ENCODE measurements around the gene AQP2.

AQP2 gene

GRCh38 chr12:49902399-49903350 is 47.9 kb upstream of the AQP2 start:
- no peak overlapping the region for H3K4me3 ChIP-seq (ENCODE audit: low read depth, low read length)
- no peaks in the 10 kb centered on the region for H3K4me1 ChIP-seq (ENCODE audit: control insufficient read depth, insufficient read depth, low read length)
- H3K9me3 ChIP-seq (ENCODE audit: control insufficient read depth, insufficient read depth, low read depth, low read length): no peaks in the 10 kb centered on the region
- peak; percentile 74 for TF ChIP-seq ZFHX2 (tag by site-specific recombination; conservative IDR thresholded peaks at IDR 0.05)
- peak; percentile 47 for TF ChIP-seq EGR2 (tag by site-specific recombination; IDR thresholded peaks at IDR 0.05; ENCODE audit: low read depth)
- TF ChIP-seq PRDM10 (tag by site-specific recombination; IDR thresholded peaks at IDR 0.05): peak; percentile 80
- TF ChIP-seq SP2 (tag by site-specific recombination; IDR thresholded peaks at IDR 0.05): peak; percentile 33; the same call in 1 of the 2 replicates
- TF ChIP-seq ZBTB8A (tag by site-specific recombination; IDR thresholded peaks at IDR 0.05): no peak
- ChIA-PET POLR2A (no interaction called here), CTCF (interaction anchor here (0.6 to 1.7 kb wide), 5 partner anchors 10 to 172 kb away, joined by 3 to 5 read pairs (median 3); no protein-coding TSS in a partner anchor)
- no peak overlapping the region for H3K27ac ChIP-seq (ENCODE audit: extremely low read depth, low read depth, low read length)
- H3K36me3 ChIP-seq (ENCODE audit: control insufficient read depth in 2 of 2, insufficient read depth in 1 of 2, low read length in 2 of 2): no peaks in the 10 kb centered on the region

GRCh38 chr12:49903351-49903699 is 47.2 kb upstream of the AQP2 start:
- Histone ChIP-seq H3K27ac (ENCODE audit: extremely low read depth, low read depth, low read length) (no peak overlapping the region), H3K4me3 (ENCODE audit: low read depth, low read length) (no peak overlapping the region), H3K9me3 (ENCODE audit: control insufficient read depth, insufficient read depth, low read depth, low read length) (no peaks in the 10 kb centered on the region), H3K4me1 (ENCODE audit: control insufficient read depth, insufficient read depth, low read length) (no peaks in the 10 kb centered on the region), H3K36me3 (ENCODE audit: control insufficient read depth in 2 of 2, insufficient read depth in 1 of 2, low read length in 2 of 2) (no peaks in the 10 kb centered on the region)
- ChIA-PET POLR2A (no interaction called here), CTCF (interaction anchor here (0.7 kb wide), 1 partner anchor 36 kb away, joined by 3 read pairs; no protein-coding TSS in a partner anchor)
- TF ChIP-seq ZBTB10 (tag by site-specific recombination; IDR thresholded peaks at IDR 0.05): no peak
- no peak for TF ChIP-seq INSM2 (tag by site-specific recombination; IDR thresholded peaks at IDR 0.05)
- TF ChIP-seq YY2 (tag by site-specific recombination; IDR thresholded peaks at IDR 0.05): no peak
- no peak for TF ChIP-seq ZNF223 (tag by site-specific recombination; IDR thresholded peaks at IDR 0.05)
- no peak for TF ChIP-seq ZNF514 (tag by site-specific recombination; IDR thresholded peaks at IDR 0.05)
- TF ChIP-seq OVOL3 (tag by site-specific recombination; IDR thresholded peaks at IDR 0.05): no peak
- no peak for TF ChIP-seq ZNF335 (tag by site-specific recombination; conservative IDR thresholded peaks at IDR 0.05)
- TF ChIP-seq ZBTB11 (tag by site-specific recombination; conservative IDR thresholded peaks at IDR 0.05; ENCODE audit: low read depth): no peak
